KMS-11 (cell line): ENCODE data around the gene EIF5A.

Experiments used
- H2AFZ ChIP-seq: fragments of 200-600 bp; sonication (generic); 2 replicates; pipeline ENCODE4 v1.6.1; 2016; ENCODE audit warnings: antibody characterized with exemption, mixed run types, low read depth
- H3K27ac ChIP-seq: fragments of 200-600 bp; sonication (generic); 2 replicates; pipeline ENCODE4 v1.6.1; 2016; ENCODE audit warnings: mild to moderate bottlenecking, mixed run types
- H3K27me3 ChIP-seq: fragments of 200-600 bp; sonication (generic); 2 replicates; pipeline ENCODE4 v1.6.1; 2017; ENCODE audit warnings: mild to moderate bottlenecking, low read depth, mixed run types, moderate library complexity; ENCODE audit not compliant: insufficient read depth
- H3K36me3 ChIP-seq: fragments of 200-600 bp; sonication (generic); 2 replicates; pipeline ENCODE4 v1.6.1; 2017; ENCODE audit warnings: mild to moderate bottlenecking, mixed run types; ENCODE audit not compliant: insufficient read depth
- H3K4me1 ChIP-seq: fragments of 200-600 bp; sonication (generic); 2 replicates; pipeline ENCODE4 v1.6.1; 2016; ENCODE audit warnings: mild to moderate bottlenecking, low read depth, mixed run types; ENCODE audit not compliant: poor library complexity, severe bottlenecking
- H3K4me2 ChIP-seq: fragments of 200-600 bp; sonication (generic); 2 replicates; pipeline ENCODE4 v1.7.0; 2016; ENCODE audit warnings: mild to moderate bottlenecking, mixed run types
- H3K4me3 ChIP-seq: fragments of 200-600 bp; sonication (generic); IDR thresholded peaks from 2 replicates; pipeline ENCODE4 v1.6.1; 2017; ENCODE audit warnings: low read depth, low read length, mixed read lengths; ENCODE audit not compliant: insufficient read depth
- H3K79me2 ChIP-seq: fragments of 200-600 bp; sonication (generic); 2 replicates; pipeline ENCODE4 v1.6.1; 2016; ENCODE audit warnings: low read depth, mixed run types; ENCODE audit not compliant: insufficient read depth
- H3K9ac ChIP-seq: fragments of 200-600 bp; sonication (generic); 2 replicates; pipeline ENCODE4 v1.6.1; 2016; ENCODE audit warnings: mild to moderate bottlenecking, mixed run types
- H4K20me1 ChIP-seq: fragments of 200-600 bp; sonication (generic); 2 replicates; pipeline ENCODE4 v1.6.1; 2016; ENCODE audit warnings: mild to moderate bottlenecking, mixed run types; ENCODE audit not compliant: insufficient read depth
- CTCF ChIP-seq: fragments of 200-600 bp; sonication (generic); conservative IDR thresholded peaks from 2 replicates; pipeline ENCODE4 v1.6.1; 2017; ENCODE audit warnings: low read depth, mild to moderate bottlenecking, antibody characterized with exemption, low read length, moderate library complexity, mixed read lengths

Gene EIF5A

GRCh38 chr17:7262935-7263800, 44.3 kb upstream of the EIF5A start:
- Histone ChIP-seq H3K79me2 (no peaks in the 10 kb centered on the region), H3K4me1 (no peaks in the 10 kb centered on the region), H3K9ac (no peak overlapping the region), H3K27me3 (no peaks in the 10 kb centered on the region; the same call in 1 of the 2 replicates), H3K4me2 (no peak overlapping the region), H3K27ac (no peak overlapping the region), H3K36me3 (no peaks in the 10 kb centered on the region), H4K20me1 (no peaks in the 10 kb centered on the region), H2AFZ (no peak overlapping the region), H3K4me3 (no peak overlapping the region)
- TF ChIP-seq CTCF: no peak

DNA sequence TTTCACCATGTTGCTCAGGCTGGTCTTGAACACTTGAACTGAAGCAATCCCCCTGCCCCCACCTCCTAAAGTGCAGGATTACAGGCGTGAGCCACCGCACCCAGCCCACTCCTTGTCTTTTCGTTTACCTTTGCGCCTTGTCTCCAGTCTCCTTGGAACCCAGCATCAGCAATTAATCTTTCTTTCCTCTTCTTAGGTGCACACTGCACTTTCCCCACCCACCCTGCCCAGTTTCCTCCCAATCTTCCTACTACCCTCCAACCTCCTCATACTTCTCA, 43.7 kb upstream of the EIF5A start:
- H2AFZ ChIP-seq: no peak overlapping the region
- H4K20me1 ChIP-seq: no peaks in the 10 kb centered on the region
- no peak for TF ChIP-seq CTCF
- H3K36me3 ChIP-seq: no peaks in the 10 kb centered on the region
- H3K79me2 ChIP-seq: no peaks in the 10 kb centered on the region
- no peak overlapping the region for H3K9ac ChIP-seq
- H3K27me3 ChIP-seq: no peaks in the 10 kb centered on the region; the same call in 1 of the 2 replicates
- no peaks in the 10 kb centered on the region for H3K4me1 ChIP-seq
- no peak overlapping the region for H3K27ac ChIP-seq
- no peak overlapping the region for H3K4me3 ChIP-seq
- no peak overlapping the region for H3K4me2 ChIP-seq

DNA sequence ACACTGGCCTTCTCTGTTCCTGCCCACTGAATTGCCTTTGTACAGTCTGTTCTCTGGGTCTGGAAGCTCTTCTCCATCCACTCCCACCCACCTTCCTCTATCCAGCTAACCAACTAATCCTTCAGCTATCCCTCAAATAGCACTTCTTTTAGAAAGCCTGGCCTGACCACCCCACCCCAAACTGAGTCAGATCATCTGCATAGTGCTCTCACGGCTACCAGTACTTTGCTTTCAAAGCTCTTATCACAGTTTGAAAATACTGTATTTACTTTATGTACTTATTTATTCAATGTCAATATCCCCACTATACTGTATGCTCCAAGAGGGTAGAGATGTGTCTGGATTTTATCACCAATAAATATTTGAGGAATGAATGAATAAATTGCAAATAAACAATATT, 40.6 kb upstream of the EIF5A start:
- H4K20me1 ChIP-seq: no peaks in the 10 kb centered on the region
- no peaks in the 10 kb centered on the region for H3K36me3 ChIP-seq
- H3K4me1 ChIP-seq: no peaks in the 10 kb centered on the region
- H2AFZ ChIP-seq: no peak overlapping the region
- no peak overlapping the region for H3K4me3 ChIP-seq
- H3K4me2 ChIP-seq: no peak overlapping the region
- H3K27ac ChIP-seq: no peak overlapping the region
- no peaks in the 10 kb centered on the region; the same call in 1 of the 2 replicates for H3K27me3 ChIP-seq
- no peak overlapping the region for H3K9ac ChIP-seq
- TF ChIP-seq CTCF: no peak
- no peaks in the 10 kb centered on the region for H3K79me2 ChIP-seq

- no peaks in the 10 kb centered on the region for H3K4me1 ChIP-seq
- no peaks in the 10 kb centered on the region for H3K27me3 ChIP-seq
- no peak overlapping the region for H3K27ac ChIP-seq
- no peak overlapping the region for H2AFZ ChIP-seq
- H3K4me2 ChIP-seq: no peak overlapping the region
- TF ChIP-seq CTCF: no peak
- H3K4me3 ChIP-seq: no peak overlapping the region
- no peaks in the 10 kb centered on the region for H3K79me2 ChIP-seq
- no peak overlapping the region for H3K9ac ChIP-seq
- H4K20me1 ChIP-seq: no peaks in the 10 kb centered on the region
- no peaks in the 10 kb centered on the region for H3K36me3 ChIP-seq
Observed at GRCh38 chr17:7279448-7279847, 28.0 kb upstream of the EIF5A start.
